ENCODE results near the gene TUBB. TPM values are rescaled to one million over a fixed set of nuclear protein-coding genes. Genes with fewer than 3 reads are reported as not detected.

TUBB gene
- total RNA-seq (1,243 and 1,276 TPM in 2 replicates), polyA plus RNA-seq (1,408 and 1,437 TPM in 2 replicates), polyA minus RNA-seq (1,727 and 1,760 TPM in 2 replicates), Bru-seq, nascent RNA (percentile 100 among the genes with signal in this experiment), BruChase-seq, experiment 1, labeled RNA remaining after a 6-hour chase (percentile 100 among the genes with signal in this experiment), BruChase-seq, experiment 2, labeled RNA remaining after a 2-hour chase (percentile 100 among the genes with signal in this experiment)
- 1,278 and 1,444 TPM in 2 replicates for polyA plus RNA-seq (2011; cell fraction: cytosol; rRNA removed)
- 567 and 602 TPM in 2 replicates for polyA plus RNA-seq (2011; cell fraction: nucleus; rRNA removed)
- polyA plus RNA-seq (2012), result 869 and 1,219 TPM in 2 replicates
- 468 TPM for polyA minus RNA-seq (2011; cell fraction: cytosol; rRNA and poly(A)+ RNA removed)
- 213 and 284 TPM in 2 replicates for polyA minus RNA-seq (2011; cell fraction: nucleus; rRNA and poly(A)+ RNA removed)
- long read RNA-seq, transcript TUBB-206 (4 exons, 2,632 nt), result minor isoform, 15 of 3,792 reads
- long read RNA-seq, transcript TUBB-205 (4 exons, 2,670 nt), result major isoform, 3,414 of 3,792 reads
- long read RNA-seq, partial matches to known transcripts, result 58 of 3,792 reads
- long read RNA-seq, other reads (novel, unspliced or antisense), result 305 of 3,792 reads

- intact Hi-C loops (cut with micrococcal nuclease), result loop anchor here (2.0 kb wide), 2 partner anchors 73 to 237 kb away; partner anchors contain the start of gene C6orf136
- CTCF ChIA-PET, result interaction anchor here (1.2 to 9.2 kb wide), 8 partner anchors 11 to 367 kb away, joined by 4 to 296 read pairs (median 6); no protein-coding TSS in a partner anchor
- dilution Hi-C loops (cut with MboI; ENCODE audit: extremely low pct_ligation_motif_present, low sequenced_read_pairs), result no loop called here
- Histone ChIP-seq H3K4me2 (ENCODE audit: insufficient read depth, low read length) (peak within 1 kb of the TSS; percentile 86), H3K27ac (ENCODE audit: insufficient read depth, low read depth, low read length) (peak within 1 kb of the TSS; percentile 94), H3K9ac (replicated peaks; ENCODE audit: extremely low read depth, insufficient read depth, low read length) (peak within 1 kb of the TSS; percentile 100), H4K20me1 (replicated peaks; ENCODE audit: control insufficient read depth, extremely low read depth, insufficient read depth, low read length) (peaks cover 3% of the 10 kb centered on the region), H3K9me3 (replicated peaks; ENCODE audit: control insufficient read depth, insufficient read depth, low read length) (no peaks in the 10 kb centered on the region), H3K27me3 (ENCODE audit: control insufficient read depth in 2 of 2, insufficient read depth in 2 of 2, low read length in 2 of 2) (no peaks in the 10 kb centered on the region), H3K36me3 (ENCODE audit: control insufficient read depth in 2 of 2, extremely low read depth in 1 of 2, insufficient read depth in 2 of 2, low read length in 2 of 2) (peaks cover 10 to 24% of the 10 kb centered on the region in 2 experiments), H3K9me1 (replicated peaks; ENCODE audit: control insufficient read depth, extremely low read depth, insufficient read depth, low read length) (no peaks in the 10 kb centered on the region), H3K4me1 (ENCODE audit: control insufficient read depth, extremely low read depth, insufficient read depth, low read length) (peaks cover 44% of the 10 kb centered on the region), H3K4me3 (replicated peaks in 1 of 3; ENCODE audit: insufficient read depth in 1 of 3, low read depth in 1 of 3, low read length in 3 of 3) (peak within 1 kb of the TSS; percentile 94 to 99 (median 99)), H2AFZ (ENCODE audit: low read depth, low read length) (no peak within 1 kb of the TSS), H3K79me2 (ENCODE audit: control insufficient read depth, insufficient read depth, low read length) (peaks cover 63% of the 10 kb centered on the region)
- BruUV-seq (replicated peaks), result TSS peak; percentile 25
- peak; percentile 98 for DNase-seq (ENCODE audit: low read depth, low spot score)
- POLR2A ChIA-PET, result interaction anchor here (0.6 to 3.0 kb wide), 3 partner anchors 30 to 89 kb away, joined by 3 to 34 read pairs (median 4); no protein-coding TSS in a partner anchor
- TF ChIP-seq CTCF (IDR thresholded peaks at IDR 0.05; ENCODE audit: extremely low read depth in 1 of 2, insufficient read depth in 1 of 2, low read depth in 1 of 2, low read length in 2 of 2), result no peak
- TF ChIP-seq GATA2 (IDR thresholded peaks at IDR 0.05; ENCODE audit: insufficient read depth, insufficient read length, low read depth, low read length), result no peak
- peak; percentile 96 for TF ChIP-seq POLR2AphosphoS5 (IDR thresholded peaks at IDR 0.05; ENCODE audit: insufficient read depth, low read depth, low read length)
- TF ChIP-seq POLR2A (IDR thresholded peaks at IDR 0.05; ENCODE audit: low read depth, low read length), result peak; percentile 93
- TF ChIP-seq EZH2 (IDR thresholded peaks at IDR 0.05; ENCODE audit: borderline replicate concordance, low read depth, low read length, severe bottlenecking), result no peak
- TF ChIP-seq MAX (IDR thresholded peaks at IDR 0.05; ENCODE audit: insufficient read depth, insufficient read length), result peak; percentile 46
- peak; percentile 83 for FAIRE-seq
Observed at GRCh38 chr6:30719791-30720737, at the start of gene TUBB. TSS of gene TUBB (plus strand) at chr6:30720352. CDS start at chr6:30720507, 155 bp downstream.
